ENCODE results near the gene RIPPLY2. TPM values are rescaled to one million over a fixed set of nuclear protein-coding genes. Genes with fewer than 3 reads are reported as not detected.

RIPPLY2 gene
- total and polyA plus RNA-seq, 9 of the 15 experiments (the other 6 are each of a cell fraction or from before 2014, with no cell fraction given), result not detected

DNA sequence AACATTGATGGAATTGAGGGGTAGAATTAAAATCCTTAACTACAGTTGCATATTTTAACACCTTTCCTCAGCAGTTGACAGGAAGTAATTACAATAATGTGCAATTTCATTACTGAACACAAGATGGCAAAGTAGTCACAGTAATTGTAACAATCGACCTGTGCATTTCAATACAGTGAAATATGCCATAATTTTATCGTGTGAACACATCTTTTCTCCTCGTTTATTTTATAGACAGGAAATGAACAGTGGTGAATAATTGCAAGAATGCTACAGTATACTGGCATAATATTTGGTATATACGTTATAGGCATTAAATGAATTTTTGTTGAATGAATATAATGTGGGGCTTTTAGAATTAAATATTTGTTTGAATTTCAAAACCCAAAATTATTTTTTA, 31.4 kb downstream of the RIPPLY2 start (continued):
- TF ChIP-seq ID3 (CRISPR knock-in tag; IDR thresholded peaks at IDR 0.05) (no peak), ID3 (tag; IDR thresholded peaks at IDR 0.05) (0 out of 2 replicates have a peak, but pooled peaks have one; percentile 28), ZBTB5 (IDR thresholded peaks at IDR 0.05) (no peak), GTF3C2 (IDR thresholded peaks at IDR 0.05; ENCODE audit: borderline replicate concordance, extremely low read depth, insufficient read length) (no peak), ZSCAN29 (IDR thresholded peaks at IDR 0.05) (no peak), MAZ (CRISPR knock-in tag; conservative IDR thresholded peaks at IDR 0.05 in 1 of 2, IDR thresholded peaks at IDR 0.05 in 1 of 2) (0 out of 4 replicates have a peak, but pooled peaks of 1 of the 2 experiments have one; percentile 21), CGGBP1 (CRISPR knock-in tag; IDR thresholded peaks at IDR 0.05) (no peak), POLR3G (IDR thresholded peaks at IDR 0.05; ENCODE audit: extremely low read depth, insufficient read length, insufficient replicate concordance) (no peak), ZNF668 (CRISPR knock-in tag; IDR thresholded peaks at IDR 0.05) (no peak), SMARCA4 (IDR thresholded peaks at IDR 0.05) (0 out of 2 replicates have a peak, but pooled peaks have one; percentile 25), ZNF124 (CRISPR knock-in tag; IDR thresholded peaks at IDR 0.05) (no peak), ZNF239 (CRISPR knock-in tag; IDR thresholded peaks at IDR 0.05) (no peak), POLR2B (IDR thresholded peaks at IDR 0.05; ENCODE audit: low read depth, partially characterized antibody) (no peak), ZFPM2 (CRISPR knock-in tag; IDR thresholded peaks at IDR 0.05) (no peak), KLF16 (IDR thresholded peaks at IDR 0.05) (no peak; the same call in 1 of the 2 replicates), NFATC3 (IDR thresholded peaks at IDR 0.05) (no peak), POLR3A (IDR thresholded peaks at IDR 0.05; ENCODE audit: borderline replicate concordance, extremely low read depth, insufficient read depth, insufficient read length) (no peak), NR1H2 (CRISPR knock-in tag; IDR thresholded peaks at IDR 0.05) (no peak), NCOA1 (IDR thresholded peaks at IDR 0.05; ENCODE audit: low read depth) (no peak), ZNF778 (CRISPR knock-in tag; IDR thresholded peaks at IDR 0.05) (no peak)
- TF ChIP-seq, protein P1, sequence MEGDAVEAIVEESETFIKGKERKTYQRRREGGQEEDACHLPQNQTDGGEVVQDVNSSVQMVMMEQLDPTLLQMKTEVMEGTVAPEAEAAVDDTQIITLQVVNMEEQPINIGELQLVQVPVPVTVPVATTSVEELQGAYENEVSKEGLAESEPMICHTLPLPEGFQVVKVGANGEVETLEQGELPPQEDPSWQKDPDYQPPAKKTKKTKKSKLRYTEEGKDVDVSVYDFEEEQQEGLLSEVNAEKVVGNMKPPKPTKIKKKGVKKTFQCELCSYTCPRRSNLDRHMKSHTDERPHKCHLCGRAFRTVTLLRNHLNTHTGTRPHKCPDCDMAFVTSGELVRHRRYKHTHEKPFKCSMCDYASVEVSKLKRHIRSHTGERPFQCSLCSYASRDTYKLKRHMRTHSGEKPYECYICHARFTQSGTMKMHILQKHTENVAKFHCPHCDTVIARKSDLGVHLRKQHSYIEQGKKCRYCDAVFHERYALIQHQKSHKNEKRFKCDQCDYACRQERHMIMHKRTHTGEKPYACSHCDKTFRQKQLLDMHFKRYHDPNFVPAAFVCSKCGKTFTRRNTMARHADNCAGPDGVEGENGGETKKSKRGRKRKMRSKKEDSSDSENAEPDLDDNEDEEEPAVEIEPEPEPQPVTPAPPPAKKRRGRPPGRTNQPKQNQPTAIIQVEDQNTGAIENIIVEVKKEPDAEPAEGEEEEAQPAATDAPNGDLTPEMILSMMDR (IDR thresholded peaks at IDR 0.05 in 2 of 3, conservative IDR thresholded peaks at IDR 0.05 in 1 of 3; ENCODE audit: insufficient read depth in 2 of 3, low read depth in 1 of 3, low read length in 3 of 3), result peak; percentile 60 to 91 (median 62); a peak in 5 of 6 replicates
